ENCODE measurements around the gene CELF4. TPM values are rescaled to one million over a fixed set of nuclear protein-coding genes. Genes with fewer than 3 reads are reported as not detected.

Gene CELF4
- total and polyA plus RNA-seq, 12 donors: 0.42 to 16.9 (median 3.9) TPM; not detected in 1

- no peak overlapping the region for H3K27ac ChIP-seq
- H3K4me1 ChIP-seq (replicated peaks in 1 of 2): no peaks in the 10 kb centered on the region
- H3K27me3 ChIP-seq: no peaks in the 10 kb centered on the region
- TF ChIP-seq CTCF (IDR thresholded peaks at IDR 0.05): no peak
- no peak for TF ChIP-seq POLR2A (IDR thresholded peaks at IDR 0.05)
- WGBS, 4 donors: 86 to 93% (median 90%) methylated on average over 1 of the region's 1 CpG
- no peak overlapping the region for H3K4me3 ChIP-seq
- no peak for DNase-seq
- intact Hi-C loops (cut with DNase I): no loop called here
- no peaks in the 10 kb centered on the region for H3K9me3 ChIP-seq (replicated peaks in 1 of 3)
- H3K36me3 ChIP-seq (replicated peaks in 1 of 2): no peaks in the 10 kb centered on the region
Measured at GRCh38 chr18:37414816-37415215, 150.8 kb downstream of the CELF4 start.

GRCh38 chr18:37412829-37413228, 152.8 kb downstream of the CELF4 start:
- Histone ChIP-seq H3K4me1 (replicated peaks in 1 of 2) (no peaks in the 10 kb centered on the region), H3K9me3 (replicated peaks in 1 of 3) (no peaks in the 10 kb centered on the region), H3K36me3 (replicated peaks in 1 of 2) (no peaks in the 10 kb centered on the region), H3K4me3 (no peak overlapping the region), H3K27me3 (no peaks in the 10 kb centered on the region), H3K27ac (no peak overlapping the region)
- intact Hi-C loops (cut with DNase I): no loop called here
- no peak for DNase-seq
- no peak for TF ChIP-seq POLR2A (IDR thresholded peaks at IDR 0.05)
- no peak for TF ChIP-seq CTCF (IDR thresholded peaks at IDR 0.05)
- WGBS, 4 donors: 88 to 95% (median 90%) methylated on average over 8 of the region's 8 CpGs

DNA sequence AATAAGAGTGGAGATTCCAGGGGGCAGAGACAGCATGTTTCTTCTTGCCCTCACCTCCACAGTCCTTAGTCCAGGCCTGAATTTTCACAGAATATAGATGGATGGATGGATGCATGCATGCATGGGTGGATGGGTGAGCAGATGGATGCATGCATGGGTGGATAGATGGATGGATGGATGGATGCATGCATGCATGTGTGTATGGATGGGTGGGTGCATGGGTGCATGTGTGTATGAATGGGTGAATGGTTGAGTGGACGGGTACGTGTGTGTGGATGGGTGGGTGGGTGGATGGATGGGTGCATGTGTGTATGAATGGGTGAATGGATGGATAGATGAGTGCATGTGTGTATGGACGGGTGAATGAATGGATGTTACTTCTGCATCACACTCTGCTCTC, 153.3 kb downstream of the CELF4 start:
- no peaks in the 10 kb centered on the region for H3K27me3 ChIP-seq
- H3K27ac ChIP-seq: no peak overlapping the region
- H3K9me3 ChIP-seq (replicated peaks in 1 of 3): no peaks in the 10 kb centered on the region
- TF ChIP-seq POLR2A (IDR thresholded peaks at IDR 0.05) (no peak), CTCF (IDR thresholded peaks at IDR 0.05) (no peak)
- no peaks in the 10 kb centered on the region for H3K36me3 ChIP-seq (replicated peaks in 1 of 2)
- DNase-seq: no peak
- no peaks in the 10 kb centered on the region for H3K4me1 ChIP-seq (replicated peaks in 1 of 2)
- H3K4me3 ChIP-seq: no peak overlapping the region
- WGBS, 4 donors: 80 to 87% (median 84%) methylated on average over 3 of the region's 3 CpGs
- intact Hi-C loops (cut with DNase I): no loop called here

DNA sequence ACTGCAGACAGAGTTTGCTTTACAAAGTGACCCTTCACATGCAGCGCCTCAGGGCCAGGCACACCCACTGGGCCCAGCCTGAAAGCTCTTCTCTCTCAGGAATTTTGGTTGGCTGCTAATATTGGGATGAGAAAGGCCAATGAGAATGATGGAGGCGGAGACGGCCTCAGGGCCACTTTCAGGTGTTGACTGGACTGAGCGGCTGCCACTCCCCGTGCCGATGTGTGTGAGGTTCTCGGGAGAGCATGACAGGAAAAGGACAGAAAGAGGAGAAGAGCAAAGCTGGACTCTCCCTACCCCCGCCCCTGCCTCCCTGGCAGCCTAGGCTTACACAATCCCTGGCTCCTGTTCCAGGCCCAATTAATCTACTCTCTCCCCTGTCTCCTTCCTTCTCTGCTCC, 155.7 kb downstream of the CELF4 start:
- Histone ChIP-seq H3K27me3 (no peaks in the 10 kb centered on the region), H3K9me3 (replicated peaks in 1 of 3) (no peaks in the 10 kb centered on the region), H3K4me3 (no peak overlapping the region), H3K27ac (no peak overlapping the region), H3K36me3 (replicated peaks in 1 of 2) (no peaks in the 10 kb centered on the region), H3K4me1 (replicated peaks in 1 of 2) (no peaks in the 10 kb centered on the region)
- DNase-seq: peak in 2 of 7 donors; percentile 20 to 28
- TF ChIP-seq CTCF (IDR thresholded peaks at IDR 0.05): no peak
- TF ChIP-seq POLR2A (IDR thresholded peaks at IDR 0.05): no peak
- 70 to 83% (median 81%) methylated on average over 8 of the region's 8 CpGs for WGBS, 4 donors
- intact Hi-C loops (cut with DNase I): no loop called here
